Transverse colon (tissue), 4 donors: ENCODE data around the gene SESN1. TPM values are rescaled to one million over a fixed set of nuclear protein-coding genes. Genes with fewer than 3 reads are reported as not detected.

Source experiments
- DNase-seq: peaks from one replicate; pipeline ENCODE4 v3.0.0-alpha.2; 2019
- H3K27ac ChIP-seq, 4 donors: fragments of 200-600 bp; sonication (generic); 2 replicates each; pipeline ENCODE4 v1.5.1; 2016 to 2018; ENCODE audit warnings: inconsistent platforms in 4 of 4
- H3K27me3 ChIP-seq: fragments of 200-600 bp; sonication (generic); 2 replicates; pipeline ENCODE4 v1.5.1; 2017; ENCODE audit warnings: inconsistent platforms
- H3K36me3 ChIP-seq, 4 donors: fragments of 200-600 bp; sonication (generic); 2 replicates each; pipeline ENCODE4 v1.5.1; 2017 to 2019; ENCODE audit warnings: inconsistent platforms in 4 of 4
- H3K4me1 ChIP-seq, 4 donors: fragments of 200-600 bp; sonication (generic); 2 replicates each; pipeline ENCODE4 v1.5.1; 2017 to 2020; ENCODE audit warnings: inconsistent platforms in 4 of 4
- H3K4me3 ChIP-seq, 4 donors: fragments of 200-600 bp; sonication (generic); 1 replicate in 1 of 4; 2 replicates in 3 of 4; pipeline versions ENCODE4 v1.5.1 to v1.6.1; 2017 to 2019; ENCODE audit warnings: inconsistent platforms in 4 of 4
- H3K9me3 ChIP-seq, 2 donors: fragments of 200-600 bp; sonication (generic); 2 replicates each; pipeline ENCODE4 v1.5.1; 2017 to 2019; ENCODE audit warnings: inconsistent platforms in 2 of 2
- CTCF ChIP-seq, 5 experiments: fragments of 200-600 bp in 3 of 5; fragments of 450-650 bp in 2 of 5; sonication (generic) in 3 of 5; IDR thresholded peaks; 1 replicate in 2 of 5; 2 replicates in 3 of 5; pipeline ENCODE4 v1.5.1; 2016 to 2017; ENCODE audit warnings: antibody characterized with exemption in 5 of 5, inconsistent platforms in 3 of 5, mild to moderate bottlenecking in 2 of 5, moderate library complexity in 1 of 5
- EP300 ChIP-seq: sonication (generic); formaldehyde crosslinking; IDR thresholded peaks from one replicate; pipeline ENCODE4 v1.6.1; 2017; ENCODE audit warnings: antibody characterized with exemption, low read depth
- POLR2A ChIP-seq: fragments of 450-650 bp; IDR thresholded peaks from one replicate; pipeline ENCODE4 v1.6.1; 2016; ENCODE audit warnings: antibody characterized with exemption, mild to moderate bottlenecking, moderate library complexity
- POLR2AphosphoS5 ChIP-seq, 3 donors: sonication (generic); formaldehyde crosslinking; IDR thresholded peaks; one replicate each; pipeline ENCODE4 v1.6.1; 2016; ENCODE audit warnings: antibody characterized with exemption in 3 of 3
- WGBS, 2 donors: methylation state at CpG; one replicate each; pipeline ENCODE4 v1.1.5; 2018; ENCODE audit warnings: low coverage in 1 of 2; 5-methylcytosine and 5-hydroxymethylcytosine counted together
- in situ Hi-C, 4 donors: fragments of 200-750 bp; cut with MboI; loops; one replicate each; pipeline versions ENCODE4 v1.15.0 to v1.15.1; 2017; ENCODE audit warnings: low sequenced_read_pairs in 3 of 4, low pct_ligation_motif_present in 1 of 4, low pct_unique_long_range_greater_than_20kb in 1 of 4
- intact Hi-C: fragments of 100-400 bp; cut with DNase I; formaldehyde crosslinking; loops from one replicate; pipeline ENCODE4 v1.15.1; 2023; ENCODE audit warnings: low total_unique reads
- total RNA-seq, 4 donors: library from RNA; depleted of rRNA; stranded (reverse); fragments of >200 nt; gene quantifications; one replicate each; pipeline ENCODE4 v1.1.0, GENCODE V29; 2016

SESN1 gene
- total RNA-seq, 4 donors from 2014 or later = 43.1 to 73.4 (median 48.7) TPM

DNA sequence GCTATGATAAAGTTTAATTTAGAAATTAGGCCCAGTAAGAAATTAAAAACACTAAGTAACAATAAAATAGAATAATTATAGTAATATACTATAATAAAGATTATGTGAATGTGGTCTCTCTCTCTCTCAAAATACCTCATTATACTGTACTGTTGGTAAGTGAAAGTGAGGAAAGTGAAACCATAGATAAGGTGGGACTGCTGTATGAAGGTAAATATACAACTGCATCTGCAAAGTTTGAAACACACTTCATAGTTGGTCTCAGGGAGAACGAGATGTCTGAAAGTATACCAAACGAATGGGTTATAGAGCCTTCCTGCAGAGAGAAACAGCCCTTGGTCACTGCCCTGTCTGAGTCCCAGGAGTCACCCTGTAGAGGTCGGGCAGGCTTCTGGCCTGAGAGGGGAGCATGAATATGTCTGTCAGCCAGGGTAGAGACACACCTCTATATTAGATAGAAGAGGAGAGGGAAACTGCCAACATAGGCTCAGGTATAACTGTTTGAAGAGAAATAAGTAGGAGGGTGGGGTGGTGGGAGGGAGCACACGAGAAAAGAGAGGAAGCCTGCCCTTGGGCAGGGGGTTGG, 31.8 kb downstream of the SESN1 start:
- H3K27me3 ChIP-seq = no peaks in the 10 kb centered on the region
- whole genome bisulfite sequencing, 2 donors = 42 to 68% methylated on average over 3 to 4 of the region's 4 CpGs
- no peaks in the 10 kb centered on the region for H3K36me3 ChIP-seq
- no peaks in the 10 kb centered on the region for H3K9me3 ChIP-seq
- no peak overlapping the region for H3K27ac ChIP-seq
- peaks cover 14 to 38% (median 23%) of the 10 kb centered on the region in 4 donors for H3K4me1 ChIP-seq
- intact Hi-C loops (no loop called here), in situ Hi-C loops (loop anchor here in 2 of 4 donors (10.0 to 25.0 kb wide), 3 partner anchors 48 to 226 kb away; partner anchors contain the start of gene ARMC2 (in 1 of the 2))
- no peak for DNase-seq
- TF ChIP-seq POLR2AphosphoS5 (IDR thresholded peaks at IDR 0.05) (no peak), CTCF (IDR thresholded peaks at IDR 0.05) (no peak), EP300 (no peak), POLR2A (no peak)
- H3K4me3 ChIP-seq = no peak overlapping the region

GRCh38 chr6:109062216-109062615, 32.4 kb downstream of the SESN1 start:
- intact Hi-C loops (no loop called here), in situ Hi-C loops (loop anchor here in 2 of 4 donors (10.0 to 25.0 kb wide), 3 partner anchors 47 to 225 kb away; partner anchors contain the start of gene ARMC2 (in 1 of the 2))
- DNase-seq = no peak
- Histone ChIP-seq H3K4me1 (peaks cover 14 to 38% (median 28%) of the 10 kb centered on the region in 4 donors), H3K27ac (no peak overlapping the region), H3K4me3 (no peak overlapping the region), H3K9me3 (no peaks in the 10 kb centered on the region), H3K27me3 (no peaks in the 10 kb centered on the region), H3K36me3 (no peaks in the 10 kb centered on the region)
- WGBS, 2 donors = 91 to 96% methylated on average over 2 to 5 of the region's 5 CpGs
- no peak for TF ChIP-seq POLR2AphosphoS5 (IDR thresholded peaks at IDR 0.05)
- TF ChIP-seq POLR2A = no peak
- TF ChIP-seq EP300 = no peak
- TF ChIP-seq CTCF (IDR thresholded peaks at IDR 0.05) = no peak

GRCh38 chr6:109060571-109060970, 34.1 kb downstream of the SESN1 start:
- Histone ChIP-seq H3K9me3 (no peaks in the 10 kb centered on the region), H3K27ac (peak overlapping the region; percentile 14 to 61 (median 41)), H3K4me1 (peaks cover 14 to 38% (median 31%) of the 10 kb centered on the region in 4 donors), H3K27me3 (no peaks in the 10 kb centered on the region), H3K4me3 (no peak overlapping the region), H3K36me3 (no peaks in the 10 kb centered on the region)
- intact Hi-C loops (no loop called here), in situ Hi-C loops (loop anchor here in 2 of 4 donors (10.0 to 25.0 kb wide), 3 partner anchors 46 to 223 kb away; partner anchors contain the start of gene ARMC2 (in 1 of the 2))
- TF ChIP-seq POLR2A (no peak), EP300 (no peak), POLR2AphosphoS5 (IDR thresholded peaks at IDR 0.05) (no peak), CTCF (IDR thresholded peaks at IDR 0.05) (no peak)
- WGBS, 2 donors = 54% methylated on average over 2 of the region's 2 CpGs
- DNase-seq = no peak

GRCh38 chr6:109059571-109060021, 35.0 kb downstream of the SESN1 start:
- DNase-seq = no peak
- Histone ChIP-seq H3K27me3 (no peaks in the 10 kb centered on the region), H3K4me1 (peaks cover 14 to 36% (median 30%) of the 10 kb centered on the region in 4 donors), H3K36me3 (no peaks in the 10 kb centered on the region), H3K27ac (peak overlapping the region; percentile 14 to 61 (median 41)), H3K9me3 (no peaks in the 10 kb centered on the region), H3K4me3 (no peak overlapping the region)
- in situ Hi-C loops (loop anchor here in 2 of 4 donors (10.0 to 25.0 kb wide), 3 partner anchors 45 to 222 kb away; partner anchors contain the start of gene ARMC2 (in 1 of the 2)), intact Hi-C loops (no loop called here)
- TF ChIP-seq POLR2A = no peak
- no peak for TF ChIP-seq EP300
- peak in 4 of 5 experiments; percentile 14 to 42 (median 20) for TF ChIP-seq CTCF (IDR thresholded peaks at IDR 0.05)
- no peak for TF ChIP-seq POLR2AphosphoS5 (IDR thresholded peaks at IDR 0.05)
- 24 to 33% methylated on average over 4 of the region's 4 CpGs for WGBS, 2 donors
